SK-N-MC (cell line): ENCODE results near the gene COL12A1.

Source experiments
- EZH2 ChIP-seq: fragments of 200-600 bp; sonication (generic); IDR thresholded peaks from one replicate; pipeline ENCODE4 v1.6.1; 2017; ENCODE audit warnings: antibody characterized with exemption
- POLR2AphosphoS5 ChIP-seq: IDR thresholded peaks from 2 replicates; pipeline ENCODE4 v1.6.1; 2012; ENCODE audit warnings: mild to moderate bottlenecking, low read depth, low read length, borderline replicate concordance

DNA sequence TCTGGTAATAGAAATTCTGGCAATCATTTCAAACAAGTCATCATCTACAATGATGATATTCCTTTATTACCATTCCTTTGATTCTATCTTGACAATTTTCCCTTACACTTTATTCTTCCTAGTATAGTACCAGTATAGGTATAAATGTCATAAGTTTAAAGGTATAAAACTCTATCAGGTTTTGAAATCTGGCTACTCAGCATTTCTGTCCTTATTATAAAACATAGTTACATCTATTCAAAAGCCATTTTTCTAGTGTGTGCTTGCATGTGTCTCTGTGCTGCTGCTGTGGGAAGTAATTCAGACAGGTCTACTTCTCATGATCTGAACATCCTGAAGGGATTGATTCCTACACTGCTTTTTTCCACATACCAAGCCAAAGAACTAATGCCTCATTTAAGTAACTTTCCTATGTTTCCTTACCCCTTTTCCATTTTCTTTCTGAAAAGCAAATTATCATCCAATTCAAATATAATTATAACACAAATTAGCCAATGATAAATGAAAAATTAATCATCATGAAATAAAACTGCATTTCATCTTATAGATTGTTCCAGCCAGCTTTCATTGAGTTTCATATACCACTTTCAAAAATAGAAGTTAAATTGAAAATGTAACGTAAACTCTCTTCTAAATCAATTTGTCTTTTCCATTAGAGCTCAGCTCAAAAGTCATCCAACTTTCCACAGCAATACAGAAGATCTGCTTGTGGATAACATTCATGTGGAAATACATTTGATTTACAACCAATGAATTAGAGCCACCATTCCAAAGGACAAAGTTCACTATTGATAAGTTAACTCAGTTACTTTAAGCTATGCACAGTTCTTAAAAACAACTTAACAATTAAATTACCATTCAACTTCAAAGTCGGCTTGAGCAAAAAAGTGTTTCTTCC is 35.9 kb downstream of the COL12A1 start:
- TF ChIP-seq EZH2 (no peak), POLR2AphosphoS5 (no peak)
